Measurements from ENCODE around the gene TMEM53. TPM values are rescaled to one million over a fixed set of nuclear protein-coding genes. Genes with fewer than 3 reads are reported as not detected.

TMEM53 gene
- total RNA-seq, 2 experiments from 2014 or later = 0.64 to 1.2 TPM

DNA sequence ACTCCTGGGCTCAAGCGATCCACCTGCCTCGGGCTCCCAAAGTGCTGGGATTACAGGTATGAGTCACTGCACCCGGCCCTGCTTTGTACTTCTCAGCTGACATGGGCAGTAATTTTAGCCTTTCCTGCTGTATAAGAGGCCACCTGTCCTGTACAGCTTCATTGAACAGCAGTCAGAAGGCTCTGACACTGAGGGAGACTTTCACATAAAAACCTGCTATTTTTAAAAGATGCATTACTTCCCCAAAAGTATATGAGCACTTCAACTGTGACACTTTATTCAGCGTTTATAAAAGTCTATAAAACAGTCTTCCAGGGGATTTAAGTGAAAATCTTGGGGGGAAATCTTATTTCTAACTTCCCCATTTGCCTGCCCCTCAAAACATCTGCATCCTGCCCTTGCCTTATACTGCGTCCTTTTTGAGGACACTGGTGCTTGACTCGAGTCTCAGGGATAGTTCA, 39.1 kb upstream of the TMEM53 start:
- Histone ChIP-seq H3K36me3 (ENCODE audit: insufficient read depth, low read length) (no peaks in the 10 kb centered on the region), H3K9me3 (ENCODE audit: control insufficient read depth in 1 of 2, insufficient read depth in 1 of 2, low read length in 2 of 2) (no peaks in the 10 kb centered on the region), H3K4me3 (ENCODE audit: low read length) (no peak overlapping the region), H3K27ac (ENCODE audit: low read depth in 1 of 2, low read length in 2 of 2) (no peak overlapping the region), H3K4me1 (ENCODE audit: insufficient read depth, low read length) (peaks cover 30% of the 10 kb centered on the region), H3K27me3 (ENCODE audit: control insufficient read depth in 1 of 2, insufficient read depth in 2 of 2, low read length in 2 of 2) (no peaks in the 10 kb centered on the region)
- H3K27ac Mint-ChIP-seq = no peak overlapping the region
- TF ChIP-seq, protein P1, sequence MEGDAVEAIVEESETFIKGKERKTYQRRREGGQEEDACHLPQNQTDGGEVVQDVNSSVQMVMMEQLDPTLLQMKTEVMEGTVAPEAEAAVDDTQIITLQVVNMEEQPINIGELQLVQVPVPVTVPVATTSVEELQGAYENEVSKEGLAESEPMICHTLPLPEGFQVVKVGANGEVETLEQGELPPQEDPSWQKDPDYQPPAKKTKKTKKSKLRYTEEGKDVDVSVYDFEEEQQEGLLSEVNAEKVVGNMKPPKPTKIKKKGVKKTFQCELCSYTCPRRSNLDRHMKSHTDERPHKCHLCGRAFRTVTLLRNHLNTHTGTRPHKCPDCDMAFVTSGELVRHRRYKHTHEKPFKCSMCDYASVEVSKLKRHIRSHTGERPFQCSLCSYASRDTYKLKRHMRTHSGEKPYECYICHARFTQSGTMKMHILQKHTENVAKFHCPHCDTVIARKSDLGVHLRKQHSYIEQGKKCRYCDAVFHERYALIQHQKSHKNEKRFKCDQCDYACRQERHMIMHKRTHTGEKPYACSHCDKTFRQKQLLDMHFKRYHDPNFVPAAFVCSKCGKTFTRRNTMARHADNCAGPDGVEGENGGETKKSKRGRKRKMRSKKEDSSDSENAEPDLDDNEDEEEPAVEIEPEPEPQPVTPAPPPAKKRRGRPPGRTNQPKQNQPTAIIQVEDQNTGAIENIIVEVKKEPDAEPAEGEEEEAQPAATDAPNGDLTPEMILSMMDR (IDR thresholded peaks at IDR 0.05) = no peak
- no peaks in the 10 kb centered on the region for H3K27me3 Mint-ChIP-seq
- no peak for DNase-seq
- H3K4me1 Mint-ChIP-seq (ENCODE audit: low read depth) = peaks cover 33% of the 10 kb centered on the region
- H3K36me3 Mint-ChIP-seq (ENCODE audit: low read depth) = no peaks in the 10 kb centered on the region
- CTCF ChIA-PET = interaction anchor here (1.1 kb wide), 1 partner anchor 15 kb away, joined by 4 read pairs; no protein-coding TSS in a partner anchor
- H3K9me3 Mint-ChIP-seq = no peaks in the 10 kb centered on the region
- no peak for ATAC-seq (ENCODE audit: poor library complexity)
- intact Hi-C loops (cut with DNase I, micrococcal nuclease) = loop anchor here in 1 of 2 experiments (10.0 kb wide), 1 partner anchor 871 kb away; the partner anchor contains the start of gene NASP
- H3K4me3 Mint-ChIP-seq = no peak overlapping the region
- POLR2A ChIA-PET = interaction anchor here (1.1 kb wide), 1 partner anchor 106 kb away, joined by 3 read pairs; no protein-coding TSS in a partner anchor

DNA sequence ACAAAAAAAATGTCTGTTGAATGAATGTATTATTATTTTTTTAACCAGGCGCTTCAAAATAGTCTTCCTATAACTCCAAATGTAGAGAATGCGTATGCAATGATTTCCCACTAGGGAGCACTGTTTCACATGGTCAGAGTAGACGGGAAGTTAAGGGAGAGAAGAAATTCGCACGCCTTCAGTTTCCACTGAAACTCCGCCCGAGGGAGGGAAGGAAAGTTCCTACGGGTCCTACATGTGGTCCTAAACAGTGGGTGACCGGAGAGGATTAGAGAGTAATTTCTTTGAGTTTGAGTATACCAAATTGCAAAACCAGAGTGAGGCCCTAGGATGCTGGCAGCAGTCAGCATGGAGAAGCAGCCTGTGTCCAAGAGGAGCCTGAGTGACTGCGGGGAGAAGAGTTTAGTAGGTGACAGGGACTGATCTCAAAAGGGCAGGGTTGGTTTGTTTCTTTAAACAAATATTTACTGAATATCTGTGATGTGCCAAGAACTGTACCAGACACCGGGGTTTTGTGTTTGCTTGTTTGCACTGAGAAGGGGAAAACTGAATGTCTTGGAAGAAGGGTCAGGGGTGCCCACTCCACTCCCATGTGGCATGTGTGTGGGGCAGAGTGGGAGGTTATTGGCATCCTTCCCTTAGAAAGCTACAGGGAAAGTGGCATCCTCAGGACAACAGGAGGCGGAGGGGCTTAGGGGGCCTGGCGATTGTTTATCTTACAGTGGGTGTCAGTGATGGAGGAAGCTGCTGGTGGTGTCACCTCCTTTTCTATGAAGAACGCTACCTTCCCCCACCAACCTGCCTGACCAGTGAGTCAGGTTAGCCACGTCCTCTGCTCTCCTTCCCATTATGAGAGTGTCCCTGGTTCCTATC, 33.9 kb upstream of the TMEM53 start:
- H3K4me1 ChIP-seq (ENCODE audit: insufficient read depth, low read length) = peaks cover 10% of the 10 kb centered on the region
- DNase-seq (peak in 4 of 14 experiments; percentile 50 to 75 (median 68)), ATAC-seq (ENCODE audit: poor library complexity) (peak; percentile 95)
- no peak overlapping the region for H3K27ac ChIP-seq (ENCODE audit: low read depth in 1 of 2, low read length in 2 of 2)
- Mint-ChIP-seq H3K4me1 (ENCODE audit: low read depth) (peaks cover 6% of the 10 kb centered on the region), H3K9me3 (no peaks in the 10 kb centered on the region), H3K27me3 (no peaks in the 10 kb centered on the region), H3K4me3 (peak overlapping the region; percentile 1), H3K27ac (no peak overlapping the region), H3K36me3 (ENCODE audit: low read depth) (no peaks in the 10 kb centered on the region)
- TF ChIP-seq, protein P1 (IDR thresholded peaks at IDR 0.05) = peak; percentile 84
- H3K36me3 ChIP-seq (ENCODE audit: insufficient read depth, low read length) = no peaks in the 10 kb centered on the region
- intact Hi-C loops (cut with DNase I, micrococcal nuclease) = loop anchor here in 1 of 2 experiments (10.0 kb wide), 1 partner anchor 527 kb away; no protein-coding TSS in a partner anchor
- ChIA-PET POLR2A (interaction anchor here (1.1 kb wide), 1 partner anchor 13 kb away, joined by 3 read pairs; no protein-coding TSS in a partner anchor), CTCF (interaction anchor here (1.0 kb wide), 1 partner anchor 217 kb away, joined by 3 read pairs; no protein-coding TSS in a partner anchor)
- H3K4me3 ChIP-seq (ENCODE audit: low read length) = no peak overlapping the region
- no peaks in the 10 kb centered on the region for H3K9me3 ChIP-seq (ENCODE audit: control insufficient read depth in 1 of 2, insufficient read depth in 1 of 2, low read length in 2 of 2)
- no peaks in the 10 kb centered on the region for H3K27me3 ChIP-seq (ENCODE audit: control insufficient read depth in 1 of 2, insufficient read depth in 2 of 2, low read length in 2 of 2)

DNA sequence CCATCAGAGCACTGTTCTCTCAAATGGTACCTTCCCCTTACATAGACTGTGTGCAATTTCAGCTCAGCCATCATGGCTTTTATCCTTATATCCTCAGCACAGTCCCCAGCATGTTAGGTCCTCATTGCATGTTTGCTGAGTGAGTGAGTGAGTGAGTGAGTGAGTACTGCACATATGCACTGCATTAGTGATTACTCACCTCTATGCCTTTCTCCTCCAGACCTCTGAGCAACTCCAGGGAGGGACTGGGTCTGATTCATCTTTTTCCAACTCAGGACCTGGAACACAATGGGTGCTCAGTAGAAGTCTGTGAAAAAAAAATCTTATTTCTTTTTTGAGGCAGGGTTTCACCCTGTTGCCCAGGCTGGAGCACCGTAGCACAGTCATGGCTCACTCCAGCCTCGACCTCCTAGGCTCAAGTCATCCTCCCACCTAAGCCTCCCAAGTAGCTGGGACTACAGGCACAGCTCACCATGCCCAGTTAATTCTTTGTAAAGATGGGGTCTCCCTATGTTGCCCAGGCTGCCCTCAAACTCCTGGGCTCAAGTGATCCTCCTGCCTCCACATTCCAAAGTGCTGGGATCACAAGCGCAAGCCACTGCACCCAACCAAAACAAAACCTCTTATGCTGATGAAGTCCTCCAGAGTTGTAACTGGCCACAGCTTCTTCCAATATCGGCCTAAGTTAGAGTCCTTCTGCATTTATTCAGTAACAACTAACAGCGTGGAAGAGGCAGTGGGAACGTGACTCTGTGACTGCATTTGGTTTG, 33.0 kb upstream of the TMEM53 start:
- Mint-ChIP-seq H3K27ac (no peak overlapping the region), H3K36me3 (ENCODE audit: low read depth) (no peaks in the 10 kb centered on the region), H3K4me3 (no peak overlapping the region), H3K27me3 (no peaks in the 10 kb centered on the region), H3K4me1 (ENCODE audit: low read depth) (peaks cover 6% of the 10 kb centered on the region), H3K9me3 (no peaks in the 10 kb centered on the region)
- no peaks in the 10 kb centered on the region for H3K9me3 ChIP-seq (ENCODE audit: control insufficient read depth in 1 of 2, insufficient read depth in 1 of 2, low read length in 2 of 2)
- H3K36me3 ChIP-seq (ENCODE audit: insufficient read depth, low read length) = no peaks in the 10 kb centered on the region
- no peak overlapping the region for H3K27ac ChIP-seq (ENCODE audit: low read depth in 1 of 2, low read length in 2 of 2)
- TF ChIP-seq, protein P1 (IDR thresholded peaks at IDR 0.05) = no peak
- ATAC-seq (ENCODE audit: poor library complexity) (no peak), DNase-seq (no peak)
- intact Hi-C loops (cut with DNase I, micrococcal nuclease) = loop anchor here in 1 of 2 experiments (10.0 kb wide), 1 partner anchor 528 kb away; no protein-coding TSS in a partner anchor
- H3K4me3 ChIP-seq (ENCODE audit: low read length) = no peak overlapping the region
- ChIA-PET POLR2A (no interaction called here), CTCF (interaction anchor here (0.8 to 1.2 kb wide), 2 partner anchors 11 to 70 kb away, joined by 3 read pairs; no protein-coding TSS in a partner anchor)
- no peaks in the 10 kb centered on the region for H3K27me3 ChIP-seq (ENCODE audit: control insufficient read depth in 1 of 2, insufficient read depth in 2 of 2, low read length in 2 of 2)
- H3K4me1 ChIP-seq (ENCODE audit: insufficient read depth, low read length) = peaks cover 10% of the 10 kb centered on the region

Data from CD4-positive, alpha-beta T cell (primary cell).